PC-9 (cell line): Measurements from ENCODE around the gene ABHD3. TPM values are rescaled to one million over a fixed set of nuclear protein-coding genes. Genes with fewer than 3 reads are reported as not detected.

Experiments used
- BruUV-seq: library from RNA; stranded (reverse); fragments of 400-500 nt; replicated peaks from 2 replicates; lab custom pipeline; 2021; lab: Mats Ljungman, UMichigan
- CTCF ChIA-PET: fragments of 300-600 bp; sonication (Branson Sonifier 250); formaldehyde crosslinking; loops from one replicate; lab custom pipeline; 2022; ENCODE audit warnings: antibody characterized with exemption; lab: Charles Lee
- POLR2A ChIA-PET: fragments of 300-600 bp; sonication (Branson Sonifier 250); formaldehyde crosslinking; loops from one replicate; lab custom pipeline; 2022; ENCODE audit warnings: antibody characterized with exemption; ENCODE audit not compliant: unreplicated experiment; lab: Charles Lee
- DNase-seq, 2 experiments: peaks; one replicate each; pipeline versions ENCODE4 v3.0.0 to v3.0.0-alpha.2; 2015 to 2022; ENCODE audit warnings: mixed read lengths in 1 of 2
- H2AFZ ChIP-seq: fragments of 200-600 bp; sonication (generic); 2 replicates; pipeline ENCODE4 v1.8.1; 2017; ENCODE audit warnings: antibody characterized with exemption
- H3F3A ChIP-seq: fragments of 200-600 bp; sonication (generic); 2 replicates; pipeline ENCODE4 v1.8.1; 2017; ENCODE audit warnings: antibody characterized with exemption, mild to moderate bottlenecking, low read depth; ENCODE audit not compliant: insufficient read depth
- H3K27ac ChIP-seq: fragments of 200-600 bp; sonication (generic); 2 replicates; pipeline ENCODE4 v1.6.1; 2016; ENCODE audit warnings: mixed run types
- H3K27me3 ChIP-seq: fragments of 200-600 bp; sonication (generic); 2 replicates; pipeline ENCODE4 v1.6.1; 2016; ENCODE audit warnings: low read depth, mixed run types; ENCODE audit not compliant: insufficient read depth
- H3K36me3 ChIP-seq: fragments of 200-600 bp; sonication (generic); 2 replicates; pipeline ENCODE4 v1.6.1; 2016; ENCODE audit warnings: low read depth, mixed run types
- H3K4me1 ChIP-seq: fragments of 200-600 bp; sonication (generic); replicated peaks from 2 replicates; pipeline ENCODE4 v1.6.1; 2016; ENCODE audit warnings: mixed run types; ENCODE audit not compliant: insufficient read depth
- H3K4me2 ChIP-seq: fragments of 200-600 bp; sonication (generic); 2 replicates; pipeline ENCODE4 v1.6.1; 2017; ENCODE audit warnings: mixed run types
- H3K4me3 ChIP-seq: fragments of 200-600 bp; sonication (generic); 2 replicates; pipeline ENCODE4 v1.6.1; 2016; ENCODE audit warnings: mixed run types
- H3K79me2 ChIP-seq: fragments of 200-600 bp; sonication (generic); 2 replicates; pipeline ENCODE4 v1.6.1; 2017; ENCODE audit warnings: low read depth, mixed run types
- H3K9me2 ChIP-seq: fragments of 200-600 bp; sonication (generic); 2 replicates; pipeline ENCODE4 v1.8.1; 2017; ENCODE audit warnings: mild to moderate bottlenecking; ENCODE audit not compliant: insufficient read depth
- H3K9me3 ChIP-seq: fragments of 200-600 bp; sonication (generic); 2 replicates; pipeline ENCODE4 v1.8.1; 2016; ENCODE audit warnings: low read depth; ENCODE audit not compliant: insufficient read depth
- H4K20me1 ChIP-seq: fragments of 200-600 bp; sonication (generic); 2 replicates; pipeline ENCODE4 v1.8.1; 2017; ENCODE audit not compliant: insufficient read depth
- CTCF ChIP-seq: fragments of 200-600 bp; sonication (generic); conservative IDR thresholded peaks from 2 replicates; pipeline ENCODE4 v1.6.1; 2017; ENCODE audit warnings: mixed run types, antibody characterized with exemption, mild to moderate bottlenecking, moderate library complexity
- EZH2 ChIP-seq: fragments of 200-600 bp; sonication (generic); IDR thresholded peaks from 2 replicates; pipeline ENCODE4 v1.8.0; 2017; ENCODE audit warnings: antibody characterized with exemption, low read depth
- intact Hi-C: fragments of 100-400 bp; cut with micrococcal nuclease; formaldehyde crosslinking; loops from one replicate; pipeline ENCODE4 v1.10.0; 2022; ENCODE audit not compliant: unreplicated experiment
- total RNA-seq: library from RNA; stranded (reverse); gene quantifications from 2 replicates; pipeline ENCODE4 v1.2.3, GENCODE V29; 2021

ABHD3 gene
- total RNA-seq, 1 experiment from 2014 or later: 33.7 TPM

GRCh38 chr18:21701621-21702020, 3.0 kb downstream of the ABHD3 start:
- H3K4me3 ChIP-seq: no peak overlapping the region
- no peaks in the 10 kb centered on the region for H3K9me2 ChIP-seq
- H3F3A ChIP-seq: 0 out of 2 replicates have a peak, but pooled peaks cover 8% of the 10 kb centered on the region
- H3K9me3 ChIP-seq: no peaks in the 10 kb centered on the region
- intact Hi-C loops: no loop called here
- CTCF ChIA-PET: no interaction called here
- no peaks in the 10 kb centered on the region for H3K27me3 ChIP-seq
- H3K36me3 ChIP-seq: no peaks in the 10 kb centered on the region; the same call in 1 of the 2 replicates
- H3K4me1 ChIP-seq: peaks cover 17% of the 10 kb centered on the region
- H4K20me1 ChIP-seq: no peaks in the 10 kb centered on the region
- H3K79me2 ChIP-seq: peaks cover 20% of the 10 kb centered on the region
- no peak overlapping the region for H2AFZ ChIP-seq
- DNase-seq: no peak
- no TSS peak for BruUV-seq
- no peak overlapping the region for H3K27ac ChIP-seq
- no peak for TF ChIP-seq EZH2
- TF ChIP-seq CTCF: no peak
- POLR2A ChIA-PET: no interaction called here
- H3K4me2 ChIP-seq: no peak overlapping the region

- BruUV-seq: no TSS peak
- H3F3A ChIP-seq: 0 out of 2 replicates have a peak, but pooled peaks cover 8% of the 10 kb centered on the region
- H3K9me2 ChIP-seq: no peaks in the 10 kb centered on the region
- no peak overlapping the region for H3K4me2 ChIP-seq
- no peak overlapping the region for H3K4me3 ChIP-seq
- H4K20me1 ChIP-seq: no peaks in the 10 kb centered on the region
- intact Hi-C loops: no loop called here
- TF ChIP-seq EZH2 (no peak), CTCF (no peak)
- no peaks in the 10 kb centered on the region for H3K27me3 ChIP-seq
- ChIA-PET POLR2A (no interaction called here), CTCF (no interaction called here)
- no peak overlapping the region for H3K27ac ChIP-seq
- H3K4me1 ChIP-seq: peaks cover 17% of the 10 kb centered on the region
- no peak for DNase-seq
- peaks cover 20% of the 10 kb centered on the region for H3K79me2 ChIP-seq
- no peaks in the 10 kb centered on the region for H3K9me3 ChIP-seq
- H2AFZ ChIP-seq: no peak overlapping the region
- H3K36me3 ChIP-seq: no peaks in the 10 kb centered on the region; the same call in 1 of the 2 replicates
These were observed 4.0 kb downstream of the ABHD3 start for GRCh38 chr18:21700528-21701075.

GRCh38 chr18:21693322-21693721, 11.3 kb downstream of the ABHD3 start:
- H3K79me2 ChIP-seq: no peaks in the 10 kb centered on the region

More at GRCh38 chr18:21693322-21693721, 11.3 kb downstream of the ABHD3 start:
- TF ChIP-seq EZH2 (no peak), CTCF (no peak)
- Histone ChIP-seq H3K4me1 (no peaks in the 10 kb centered on the region), H4K20me1 (no peaks in the 10 kb centered on the region), H3K4me3 (no peak overlapping the region), H2AFZ (no peak overlapping the region), H3K9me2 (no peaks in the 10 kb centered on the region), H3K27me3 (no peaks in the 10 kb centered on the region), H3K27ac (no peak overlapping the region), H3K9me3 (no peaks in the 10 kb centered on the region), H3K36me3 (no peaks in the 10 kb centered on the region), H3K4me2 (no peak overlapping the region), H3F3A (no peaks in the 10 kb centered on the region)
- BruUV-seq: no TSS peak
- intact Hi-C loops: no loop called here
- CTCF ChIA-PET: no interaction called here
- DNase-seq: no peak
- POLR2A ChIA-PET: no interaction called here
